HG02840 (cell line): ENCODE measurements around the gene GLYAT.
"Not testable (repeated sequence)": the region's sequence is repeated elsewhere in the genome, so short reads cannot be mapped to it uniquely, and the experiment has no call there.

Experiments used
- ATAC-seq: cut with Tn5 transposase; IDR thresholded peaks from one replicate; pipeline ENCODE4 v1.9.1; 2021; ENCODE audit warnings: mild to moderate bottlenecking, moderate library complexity, moderate number of reproducible peaks; ENCODE audit not compliant: unreplicated experiment, low FRiP score

The GLYAT gene

DNA sequence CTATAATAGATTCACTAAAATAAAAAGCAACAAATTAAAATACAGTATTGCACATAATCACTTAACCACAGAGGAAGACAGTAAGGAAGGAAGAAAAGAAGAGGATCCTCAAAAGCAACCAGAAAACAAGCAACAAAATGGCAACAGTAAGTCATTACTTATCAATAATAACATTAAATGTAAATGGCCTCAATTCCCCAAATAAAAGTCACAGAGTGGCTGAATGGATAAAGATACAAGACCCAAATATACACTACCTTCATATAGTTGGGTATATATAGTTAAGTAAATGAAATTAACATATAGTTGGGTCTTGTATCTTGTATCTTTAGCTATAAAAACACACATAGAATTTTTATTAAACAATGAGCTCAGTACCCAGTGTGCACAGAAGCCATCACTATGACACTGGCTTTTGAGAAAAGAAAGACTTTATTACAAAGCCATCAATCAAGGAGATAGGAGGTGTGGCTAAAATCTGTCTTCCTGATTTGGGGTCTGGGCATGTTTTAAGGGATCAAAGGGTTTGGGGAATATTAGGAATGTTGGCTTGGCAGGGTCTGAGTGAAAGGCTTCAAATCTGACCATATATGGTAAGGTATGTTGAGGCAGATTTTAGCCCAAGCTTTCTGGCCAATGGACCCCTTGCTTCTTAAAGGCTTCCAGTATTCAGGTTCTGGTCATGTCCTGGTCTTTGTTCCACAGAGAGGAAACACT is 13.4 kb upstream of the GLYAT start:
- ATAC-seq, result no peak

GRCh38 chr11:58742981-58743880 is 11.5 kb upstream of the GLYAT start:
- ATAC-seq, result no peak

GRCh38 chr11:58742140-58742539 is 10.4 kb upstream of the GLYAT start:
- no peak for ATAC-seq

DNA sequence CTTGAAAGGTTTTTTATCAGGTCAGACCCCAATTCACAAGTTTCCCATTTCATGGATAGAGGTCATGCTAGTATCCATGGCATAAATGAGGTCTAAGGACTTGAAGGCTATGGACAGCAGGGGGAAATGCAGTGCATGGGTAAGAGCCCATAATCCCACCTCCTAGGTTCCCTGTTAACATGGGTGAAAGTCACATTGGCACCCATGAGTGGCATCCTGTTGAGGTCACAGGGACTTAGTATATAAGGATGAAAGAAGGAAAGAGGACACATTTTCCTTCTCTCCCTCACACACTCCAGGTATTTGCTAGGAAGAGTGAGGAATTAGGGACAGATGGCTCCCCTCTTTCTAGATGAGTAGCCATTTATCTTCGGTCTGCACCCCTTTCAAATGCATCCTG is 9.4 kb upstream of the GLYAT start:
- ATAC-seq, result no peak

- ATAC-seq, result no peak
These were observed 8.7 kb upstream of the GLYAT start for GRCh38 chr11:58740447-58740846.

DNA sequence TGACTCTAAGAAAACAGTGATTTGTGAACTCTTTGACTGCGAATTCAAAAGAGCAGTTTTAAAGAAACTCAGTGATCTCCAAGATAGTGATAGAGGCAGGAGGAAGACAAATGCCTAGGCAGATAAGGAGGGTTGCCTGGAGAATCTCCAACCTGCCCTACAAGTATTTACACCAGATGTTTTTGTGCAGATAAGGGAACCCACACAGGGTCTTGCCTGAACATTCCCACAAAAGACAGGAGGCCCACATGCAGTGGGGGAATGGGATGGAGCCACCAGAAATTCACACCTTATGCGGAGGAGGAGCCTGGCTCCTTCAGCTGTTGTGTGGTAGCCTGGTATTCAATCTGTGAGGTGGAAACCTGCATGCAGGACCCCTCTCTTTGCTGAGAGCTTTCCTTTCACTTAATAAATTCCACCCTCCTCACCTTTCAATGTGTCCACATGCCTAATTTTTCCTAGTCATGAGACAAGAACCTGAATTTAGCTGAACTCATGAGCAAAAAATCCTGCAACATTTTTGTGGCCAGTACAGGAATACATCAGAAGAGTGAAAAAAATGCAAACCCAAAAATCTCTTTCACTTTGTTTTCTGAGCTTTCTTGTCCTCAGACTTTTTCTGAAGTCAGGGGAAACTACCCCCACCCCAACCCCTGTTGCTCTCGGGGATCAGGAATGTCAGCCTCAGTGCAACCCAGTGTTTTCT is 8.1 kb upstream of the GLYAT start:
- ATAC-seq, result no peak

- ATAC-seq, result no peak
These were observed 3.1 kb upstream of the GLYAT start for GRCh38 chr11:58734681-58735490.

DNA sequence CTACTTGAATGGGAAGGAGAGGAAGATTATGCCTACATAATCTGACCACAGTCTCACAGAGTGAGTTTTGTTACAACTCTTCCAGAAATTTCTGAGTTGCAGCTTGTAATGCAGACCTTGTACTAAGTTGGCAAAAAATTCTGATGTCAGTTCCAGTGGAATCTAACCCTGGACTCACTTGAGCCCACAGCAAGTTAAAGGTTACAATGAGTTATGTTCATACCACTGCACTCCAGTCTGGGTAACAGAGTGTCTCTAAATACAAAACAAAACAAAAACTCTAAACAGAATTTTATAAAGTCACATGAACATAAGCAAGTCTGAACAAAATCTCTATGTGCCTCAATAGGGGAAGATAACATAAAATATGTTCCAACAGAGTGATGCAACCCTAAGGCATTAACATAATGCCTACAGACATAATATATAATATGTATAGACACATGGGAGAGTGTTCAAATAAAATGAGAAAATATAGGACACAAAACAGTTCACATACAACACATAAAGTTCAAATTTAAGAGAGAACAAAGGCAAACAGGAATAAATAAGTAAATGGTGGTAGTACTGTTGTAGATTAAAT is 1.1 kb downstream of the GLYAT start:
- ATAC-seq, result no peak

GRCh38 chr11:58727415-58727797 is 4.3 kb downstream of the GLYAT start:
- no peak for ATAC-seq

GRCh38 chr11:58726737-58727414 is 4.9 kb downstream of the GLYAT start:
- ATAC-seq, result no peak

- ATAC-seq, result no peak
These were observed 12.2 kb downstream of the GLYAT start for GRCh38 chr11:58719406-58720117.

- no peak for ATAC-seq
These were observed 19.2 kb downstream of the GLYAT start for GRCh38 chr11:58712531-58712930.

DNA sequence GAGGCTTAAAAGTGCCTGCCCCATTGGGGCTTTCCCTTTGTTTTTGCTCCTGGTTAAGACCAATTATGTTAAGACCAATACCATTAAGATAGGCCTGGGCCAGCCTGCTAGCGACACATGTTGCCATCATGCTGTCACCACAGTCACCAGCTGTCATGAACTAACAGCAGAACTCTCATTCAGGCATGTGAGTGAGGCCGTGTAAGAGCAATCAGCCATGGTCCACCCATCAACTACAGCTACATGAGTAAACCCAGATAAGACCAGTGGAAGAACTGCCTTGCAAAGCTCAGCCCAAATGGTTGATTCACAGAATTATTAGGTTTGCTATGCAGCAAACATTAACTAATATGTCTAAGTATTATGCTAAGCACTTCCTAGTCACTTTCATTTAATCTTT is 19.9 kb downstream of the GLYAT start:
- ATAC-seq, result no peak

GRCh38 chr11:58707767-58708166 is 24.0 kb downstream of the GLYAT start:
- ATAC-seq, result no peak

DNA sequence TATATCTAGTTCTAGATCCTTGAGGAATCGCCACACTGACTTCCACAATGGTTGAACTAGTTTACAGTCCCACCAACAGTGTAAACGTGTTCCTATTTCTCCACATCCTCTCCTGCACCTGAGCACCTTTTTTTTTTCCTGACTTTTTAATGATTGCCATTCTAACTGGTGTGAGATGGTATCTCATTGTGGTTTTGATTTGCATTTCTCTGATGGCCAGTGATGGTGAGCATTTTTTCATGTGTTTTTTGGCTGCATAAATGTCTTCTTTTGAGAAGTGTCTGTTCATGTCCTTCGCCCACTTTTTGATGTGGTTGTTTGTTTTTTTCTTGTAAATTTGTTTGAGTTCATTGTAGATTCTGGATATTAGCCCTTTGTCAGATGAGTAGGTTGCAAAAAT is 34.9 kb downstream of the GLYAT start:
- ATAC-seq, result not testable (repeated sequence)

- no peak for ATAC-seq
These were observed 38.7 kb downstream of the GLYAT start for GRCh38 chr11:58693026-58693425.

- no peak for ATAC-seq
These were observed 40.1 kb downstream of the GLYAT start for GRCh38 chr11:58691675-58692074.

DNA sequence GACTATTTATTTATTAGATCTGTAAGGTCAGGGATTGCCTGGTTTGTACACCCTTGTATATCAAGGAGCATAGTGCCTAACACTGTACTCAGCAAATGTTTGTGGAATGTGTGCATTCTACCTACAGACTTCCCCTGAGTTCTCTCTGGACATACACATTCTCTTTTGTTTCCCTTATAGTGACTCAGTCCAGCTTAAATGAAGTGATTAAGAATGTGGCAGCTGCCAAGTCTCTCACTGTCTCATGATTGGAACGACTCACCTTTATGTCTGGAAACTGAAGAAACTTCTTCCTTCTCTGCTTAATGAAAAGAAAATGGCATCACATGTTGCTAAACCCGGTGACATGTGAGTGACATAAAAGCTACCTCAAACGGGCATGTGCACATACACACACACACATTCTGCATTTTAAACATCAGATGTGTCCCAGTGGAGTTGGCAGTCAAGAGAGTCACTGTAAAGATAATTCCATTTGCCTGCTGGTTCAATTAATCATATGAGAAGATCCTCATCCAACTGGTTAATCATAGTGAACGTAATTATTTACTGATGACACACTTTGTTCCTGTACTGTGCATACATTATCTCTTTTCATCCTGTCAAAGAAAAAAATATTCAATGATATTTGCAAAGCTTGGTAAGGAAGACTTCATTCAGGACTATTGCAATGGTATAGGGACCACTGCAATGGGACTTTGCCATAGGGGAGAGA is 42.8 kb downstream of the GLYAT start:
- ATAC-seq, result no peak
